SKM-1 treated with dmso at 0.1 percent for 144 hours (cell line): ENCODE results near the gene PPP4R3A.
"Not testable (repeated sequence)": the region's sequence is repeated elsewhere in the genome, so short reads cannot be mapped to it uniquely, and the experiment has no call there.

Source experiments
- DNase-seq: peaks from one replicate; lab custom pipeline; 2025; ENCODE audit not compliant: unreplicated experiment; lab: John Stamatoyannopoulos, UW

PPP4R3A gene

GRCh38 chr14:91506226-91506625 lies 3.9 kb downstream of the PPP4R3A start:
- DNase-seq = no peak

DNA sequence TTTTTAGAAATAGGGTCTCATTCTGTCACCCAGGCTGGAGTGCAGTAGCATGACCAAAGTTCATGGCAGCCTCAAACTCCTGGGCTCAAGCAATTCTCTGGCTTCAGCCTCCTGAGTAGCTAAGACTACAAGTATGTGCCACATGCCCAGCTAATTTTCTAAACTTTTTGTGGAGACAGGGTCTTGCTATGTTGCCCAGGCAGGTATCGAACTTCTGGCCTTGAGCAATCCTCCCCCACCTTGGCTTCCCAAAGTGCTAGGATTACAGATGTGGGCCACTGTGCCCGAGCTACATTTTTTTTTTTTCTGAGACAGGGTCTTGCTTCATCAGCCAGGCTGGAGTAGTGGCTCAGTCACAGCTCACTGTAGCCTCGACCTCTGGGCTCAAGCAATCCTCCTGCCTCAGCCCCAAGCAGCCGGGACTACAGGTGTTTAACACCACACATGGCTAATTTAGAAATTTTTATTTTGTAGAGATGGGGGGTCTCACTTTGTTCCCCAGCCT lies 7.1 kb downstream of the PPP4R3A start:
- DNase-seq = no peak

GRCh38 chr14:91501951-91502930 lies 7.9 kb downstream of the PPP4R3A start:
- no peak for DNase-seq

GRCh38 chr14:91501348-91501747 lies 8.8 kb downstream of the PPP4R3A start:
- no peak for DNase-seq

- DNase-seq = no peak
Observed at GRCh38 chr14:91496790-91497189, 13.3 kb downstream of the PPP4R3A start.

- not testable (repeated sequence) for DNase-seq
Observed at GRCh38 chr14:91494392-91495065, 15.6 kb downstream of the PPP4R3A start.

DNA sequence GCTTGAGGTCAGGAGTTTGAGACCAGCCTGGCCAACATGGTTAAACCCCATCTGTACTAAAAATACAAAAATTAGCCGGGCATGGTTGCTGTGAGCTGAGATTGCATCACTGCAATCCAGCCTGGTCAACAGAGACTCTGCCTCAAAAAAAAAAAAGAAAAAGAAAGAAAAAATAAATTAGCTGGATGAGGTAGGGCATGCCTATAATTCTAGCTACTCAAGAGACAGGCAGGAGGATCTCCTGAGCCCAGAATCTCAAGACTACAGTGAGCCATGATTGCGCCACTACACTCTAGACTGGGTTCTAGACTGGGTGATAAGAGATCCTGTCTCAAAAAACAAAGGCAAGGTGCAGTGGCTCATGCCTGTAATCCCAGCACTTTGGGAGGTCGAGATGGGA lies 16.9 kb downstream of the PPP4R3A start:
- DNase-seq = no peak

DNA sequence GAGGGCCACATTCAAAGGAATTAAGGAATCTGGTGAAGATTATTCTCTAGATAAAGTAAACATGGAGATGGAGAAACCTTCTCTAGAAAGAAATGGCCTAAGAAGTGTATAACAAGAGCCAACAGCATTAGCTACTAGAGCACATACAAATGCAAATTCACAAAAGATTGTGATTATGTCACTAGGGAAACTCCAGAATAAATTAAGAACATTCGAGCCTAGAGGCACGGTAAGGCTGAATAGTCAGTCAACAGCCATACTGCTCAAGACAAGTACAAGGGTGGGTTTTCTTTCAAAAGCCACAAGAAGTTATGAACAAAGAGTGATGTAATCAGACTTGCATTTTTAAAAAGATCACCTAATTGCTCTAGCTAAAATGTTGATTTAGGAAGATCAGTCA lies 25.4 kb downstream of the PPP4R3A start:
- no peak for DNase-seq

- DNase-seq = no peak
Observed at GRCh38 chr14:91484186-91484585, 25.9 kb downstream of the PPP4R3A start.

DNA sequence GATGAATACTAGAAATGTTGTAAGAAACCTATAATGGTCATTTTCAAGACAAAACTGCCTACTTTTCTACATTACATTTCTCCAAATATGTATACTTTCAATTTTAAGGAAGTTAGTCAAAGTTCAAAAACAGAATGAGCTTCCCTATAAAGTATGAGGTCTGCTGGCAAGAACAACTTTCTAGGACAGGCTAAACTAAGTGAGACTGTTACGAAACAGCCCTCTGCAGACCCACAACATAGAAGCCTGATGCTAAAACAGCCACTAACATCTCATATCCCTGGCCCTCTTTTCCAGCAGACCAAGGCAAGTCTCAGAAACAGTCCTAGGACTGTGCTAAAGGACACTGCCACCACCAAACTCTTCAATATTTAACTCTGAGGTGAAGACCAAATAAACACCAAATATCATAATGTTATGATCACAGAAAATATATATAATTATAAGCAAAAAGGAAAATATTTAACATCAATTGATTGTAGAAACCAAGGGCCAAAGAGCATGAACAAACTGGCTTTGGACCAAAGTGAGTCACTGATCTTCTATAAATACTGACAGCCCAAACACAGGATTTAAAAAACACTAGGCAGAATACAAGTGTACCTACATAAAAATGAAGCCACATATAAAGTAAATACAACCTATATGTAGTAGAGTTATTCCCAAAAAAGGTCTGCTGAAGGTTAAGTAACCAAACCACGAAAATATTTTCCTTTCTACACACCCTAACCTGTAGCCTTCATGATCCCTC lies 27.7 kb downstream of the PPP4R3A start:
- peak; percentile 22 for DNase-seq

- no peak for DNase-seq
Observed at GRCh38 chr14:91477388-91477787, 32.7 kb downstream of the PPP4R3A start.

DNA sequence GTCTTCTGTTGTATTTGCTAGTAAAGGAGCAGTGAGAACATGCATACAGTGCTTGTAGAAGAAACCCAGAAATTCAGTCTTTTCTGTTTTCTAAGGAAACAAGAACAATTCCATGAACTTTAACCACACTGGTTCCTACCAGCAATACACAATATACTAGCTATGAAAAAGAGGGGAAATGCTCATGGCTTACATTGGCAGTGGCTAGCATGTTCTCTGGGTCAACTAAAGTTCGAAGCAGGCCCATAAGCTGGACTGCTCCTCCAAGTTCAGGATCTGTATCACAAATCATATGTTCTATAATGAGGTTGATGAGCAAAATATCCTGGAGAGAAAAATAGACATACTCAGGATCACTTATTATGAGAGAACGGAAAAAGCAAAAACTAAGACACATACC lies 37.1 kb downstream of the PPP4R3A start:
- DNase-seq = no peak

- DNase-seq = no peak
Observed at GRCh38 chr14:91470216-91470615, 39.9 kb downstream of the PPP4R3A start.

- DNase-seq = no peak
Observed at GRCh38 chr14:91466192-91466591, 43.9 kb downstream of the PPP4R3A start.

DNA sequence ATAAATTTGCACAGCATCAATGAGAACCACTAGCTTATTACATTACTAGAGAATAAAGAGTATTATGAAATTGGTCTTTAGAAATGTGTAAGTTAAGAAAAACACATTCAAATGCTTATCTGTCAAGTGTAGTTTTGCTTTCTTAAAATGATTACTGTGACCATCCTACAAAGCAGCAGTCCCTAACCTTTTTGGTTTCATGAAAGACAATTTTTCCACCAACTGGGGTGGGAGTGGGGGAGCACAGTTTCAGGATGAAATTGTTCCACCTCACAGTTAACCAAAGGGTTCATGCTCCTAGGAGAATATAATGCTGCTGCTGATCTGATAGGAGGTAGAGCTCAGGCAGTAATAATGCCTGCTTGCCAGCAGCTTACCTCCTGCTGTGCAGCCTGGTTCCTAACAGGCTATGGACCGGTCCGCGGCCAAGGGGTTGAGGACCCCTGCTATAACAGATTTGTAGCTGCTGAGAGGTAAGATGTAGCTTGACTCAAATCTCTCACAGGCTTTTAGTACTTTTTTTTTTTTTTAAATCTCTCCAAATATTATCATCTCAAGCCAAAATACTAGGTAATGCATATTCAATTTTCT lies 45.4 kb downstream of the PPP4R3A start:
- no peak for DNase-seq

DNA sequence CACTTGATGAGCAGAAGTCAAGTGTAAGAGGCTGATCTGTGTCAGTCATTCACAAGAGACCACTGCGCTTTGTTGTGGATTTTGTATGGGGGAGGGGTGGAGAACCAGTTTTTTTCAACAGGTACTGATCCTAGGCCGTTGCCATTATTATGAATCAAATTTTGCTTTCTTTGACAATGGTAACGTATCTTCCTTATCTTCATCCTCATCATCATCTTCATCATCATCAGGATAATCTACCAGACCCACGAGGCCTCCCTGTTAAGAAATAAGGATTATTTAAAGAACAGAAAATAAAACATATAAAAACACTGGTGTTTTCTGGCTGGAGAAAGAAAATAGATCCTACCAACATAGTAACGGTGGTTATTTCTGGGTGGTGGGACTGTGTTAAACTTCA lies 51.5 kb downstream of the PPP4R3A start:
- DNase-seq = no peak

DNA sequence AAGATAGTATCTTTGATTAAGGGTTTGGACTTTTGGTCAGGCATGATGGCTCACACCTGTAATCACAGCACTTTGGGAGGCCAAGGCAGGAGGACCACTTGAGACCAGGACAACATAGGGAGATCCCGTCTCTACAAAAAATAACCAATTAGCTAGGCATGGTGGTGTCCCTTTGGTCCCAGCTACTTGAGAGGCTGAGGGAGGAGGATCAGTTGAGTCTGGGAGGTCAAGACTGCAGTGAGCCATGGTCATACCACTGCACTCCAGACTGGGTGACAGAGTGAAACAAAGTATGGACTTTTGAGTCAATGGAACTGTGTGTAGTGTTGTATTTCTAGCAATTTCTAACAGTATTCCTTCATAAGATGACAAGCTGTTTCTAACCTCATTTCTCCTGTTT lies 53.8 kb downstream of the PPP4R3A start:
- no peak for DNase-seq

GRCh38 chr14:91454580-91454979 lies 55.5 kb downstream of the PPP4R3A start:
- no peak for DNase-seq

GRCh38 chr14:91454155-91454554 lies 56.0 kb downstream of the PPP4R3A start:
- no peak for DNase-seq

GRCh38 chr14:91453744-91454143 lies 56.4 kb downstream of the PPP4R3A start:
- no peak for DNase-seq
